ENCODE measurements around the gene EAF1. TPM values are rescaled to one million over a fixed set of nuclear protein-coding genes. Genes with fewer than 3 reads are reported as not detected.
"Not testable (repeated sequence)": the region's sequence is repeated elsewhere in the genome, so short reads cannot be mapped to it uniquely, and the experiment has no call there.

EAF1 gene
- total and polyA plus RNA-seq, 12 donors = 2.3 to 12.4 (median 8.3) TPM

DNA sequence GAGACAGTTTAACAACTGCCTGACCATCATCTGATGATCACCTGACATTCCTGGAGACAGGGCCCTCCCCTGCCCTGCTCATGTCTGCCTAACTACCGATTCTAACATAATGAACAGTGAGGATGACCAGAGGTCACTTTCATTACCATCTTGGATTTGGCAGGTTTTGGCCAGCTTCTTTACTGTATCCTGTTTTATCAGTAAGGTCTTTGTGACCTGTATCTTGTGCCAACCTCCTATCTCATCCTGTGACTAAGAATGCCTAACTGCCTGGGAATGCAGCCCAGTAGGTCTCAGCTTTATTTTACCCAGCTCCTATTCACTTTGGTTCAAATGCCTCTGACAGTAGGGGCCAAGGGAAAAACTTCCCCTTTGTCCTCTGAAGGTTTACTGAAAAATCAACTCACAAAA lies 40.2 kb upstream of the EAF1 start:
- Histone ChIP-seq H3K9me3 (peaks cover 0 to 18% (median 8%) of the 10 kb centered on the region in 11 donors), H3K36me3 (no peaks in the 10 kb centered on the region), H3K27ac (peak overlapping the region in 1 of 10 donors; percentile 28), H3K27me3 (no peaks in the 10 kb centered on the region), H3K4me3 (no peak overlapping the region), H3K4me1 (peaks cover 0 to 30% (median 3%) of the 10 kb centered on the region in 9 donors)
- TF ChIP-seq, protein P1, sequence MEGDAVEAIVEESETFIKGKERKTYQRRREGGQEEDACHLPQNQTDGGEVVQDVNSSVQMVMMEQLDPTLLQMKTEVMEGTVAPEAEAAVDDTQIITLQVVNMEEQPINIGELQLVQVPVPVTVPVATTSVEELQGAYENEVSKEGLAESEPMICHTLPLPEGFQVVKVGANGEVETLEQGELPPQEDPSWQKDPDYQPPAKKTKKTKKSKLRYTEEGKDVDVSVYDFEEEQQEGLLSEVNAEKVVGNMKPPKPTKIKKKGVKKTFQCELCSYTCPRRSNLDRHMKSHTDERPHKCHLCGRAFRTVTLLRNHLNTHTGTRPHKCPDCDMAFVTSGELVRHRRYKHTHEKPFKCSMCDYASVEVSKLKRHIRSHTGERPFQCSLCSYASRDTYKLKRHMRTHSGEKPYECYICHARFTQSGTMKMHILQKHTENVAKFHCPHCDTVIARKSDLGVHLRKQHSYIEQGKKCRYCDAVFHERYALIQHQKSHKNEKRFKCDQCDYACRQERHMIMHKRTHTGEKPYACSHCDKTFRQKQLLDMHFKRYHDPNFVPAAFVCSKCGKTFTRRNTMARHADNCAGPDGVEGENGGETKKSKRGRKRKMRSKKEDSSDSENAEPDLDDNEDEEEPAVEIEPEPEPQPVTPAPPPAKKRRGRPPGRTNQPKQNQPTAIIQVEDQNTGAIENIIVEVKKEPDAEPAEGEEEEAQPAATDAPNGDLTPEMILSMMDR (IDR thresholded peaks at IDR 0.05) = no peak
- ATAC-seq (peak in 7 of 8 donors; percentile 41 to 81 (median 76)), DNase-seq (peak in 1 of 2 donors; percentile 29)
- 29 to 30% methylated on average over 1 of the region's 1 CpG for WGBS, 2 donors
- intact Hi-C loops (cut with DNase I) = loop anchor here in 1 of 10 donors (10.0 kb wide), 1 partner anchor 282 kb away; no protein-coding TSS in a partner anchor

DNA sequence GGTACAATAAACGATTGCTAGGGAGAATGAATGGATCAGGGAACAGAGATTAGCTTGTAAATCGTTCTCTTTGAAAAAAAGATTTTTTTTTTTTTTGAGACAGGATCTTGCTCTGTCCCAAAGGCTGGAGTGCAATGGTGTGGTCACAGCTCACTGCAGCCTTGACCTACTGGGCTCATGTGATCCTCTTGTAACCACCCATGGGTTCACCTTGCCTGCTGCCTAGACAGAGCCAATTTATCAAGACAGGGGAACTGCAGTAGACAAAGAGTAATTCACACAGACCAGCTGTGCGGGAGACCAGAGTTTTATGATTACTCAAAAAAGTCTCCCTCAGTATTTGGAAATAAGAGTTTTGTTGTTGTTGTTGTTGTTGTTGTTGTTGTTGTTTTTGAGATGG lies 39.7 kb upstream of the EAF1 start:
- 69 to 72% methylated on average over 3 of the region's 3 CpGs for WGBS, 2 donors

DNA sequence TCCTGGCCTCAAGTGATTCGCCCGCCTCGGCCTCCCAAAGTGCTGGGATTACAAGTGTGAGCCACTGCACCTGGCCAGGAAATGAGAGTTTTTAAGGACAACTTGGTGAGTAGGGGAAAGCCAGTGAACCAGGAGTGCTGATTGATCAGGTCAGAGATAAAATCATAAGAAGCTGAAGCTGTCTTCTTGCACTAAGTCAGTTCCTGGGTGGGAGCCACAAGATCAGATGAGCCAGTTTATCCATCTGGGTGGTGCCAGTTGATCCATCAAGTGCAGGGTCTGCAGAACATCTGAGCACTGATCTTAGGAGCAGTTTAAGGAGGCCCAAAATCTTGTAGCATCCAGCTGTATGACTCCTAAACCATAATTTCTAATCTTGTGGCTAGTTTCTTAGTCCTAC lies 39.1 kb upstream of the EAF1 start:
- intact Hi-C loops (cut with DNase I) = loop anchor here in 1 of 10 donors (10.0 kb wide), 1 partner anchor 284 kb away; no protein-coding TSS in a partner anchor
- not testable (repeated sequence) for H3K36me3 ChIP-seq, H3K27ac ChIP-seq, DNase-seq, ATAC-seq, H3K27me3 ChIP-seq, H3K4me3 ChIP-seq
- 95 to 97% methylated on average over 3 of the region's 3 CpGs for WGBS, 2 donors
- peaks cover 0 to 20% (median 8%) of the 10 kb centered on the region in 11 donors for H3K9me3 ChIP-seq
- peaks cover 0 to 30% (median 3%) of the 10 kb centered on the region in 9 donors for H3K4me1 ChIP-seq

More for the DNA sequence above, 39.7 kb upstream of the EAF1 start:
- intact Hi-C loops (cut with DNase I) = loop anchor here in 1 of 10 donors (10.0 kb wide), 1 partner anchor 283 kb away; no protein-coding TSS in a partner anchor
- Histone ChIP-seq H3K36me3 (no peaks in the 10 kb centered on the region), H3K9me3 (peaks cover 0 to 18% (median 8%) of the 10 kb centered on the region in 11 donors), H3K4me1 (peaks cover 0 to 30% (median 3%) of the 10 kb centered on the region in 9 donors), H3K27me3 (no peaks in the 10 kb centered on the region), H3K4me3 (no peak overlapping the region), H3K27ac (peak overlapping the region in 1 of 10 donors; percentile 28)
- ATAC-seq = peak in 4 of 8 donors; percentile 39 to 62 (median 56)
- TF ChIP-seq, protein P1 (IDR thresholded peaks at IDR 0.05) = no peak
- no peak for DNase-seq

DNA sequence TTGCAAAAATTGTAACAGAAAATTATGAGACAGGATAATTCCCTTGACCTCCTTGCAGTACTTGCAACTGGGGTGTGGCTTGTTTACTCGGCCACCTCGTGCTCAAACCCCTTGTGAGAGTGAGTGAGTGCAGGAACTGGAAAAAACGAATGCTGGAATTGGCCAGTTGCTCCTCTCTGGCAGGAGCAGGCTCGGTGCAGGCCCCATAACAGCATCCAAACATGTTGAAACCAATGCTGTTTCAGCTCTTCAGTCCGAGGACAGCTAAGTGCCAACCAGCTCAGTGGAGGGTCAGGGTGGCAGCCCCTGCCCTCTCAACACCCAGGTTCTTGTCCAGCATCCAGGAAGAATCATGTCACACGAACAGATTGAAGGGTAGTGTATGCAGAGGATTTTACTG lies 36.9 kb upstream of the EAF1 start:
- TF ChIP-seq, protein P1 (IDR thresholded peaks at IDR 0.05) = no peak
- Histone ChIP-seq H3K4me3 (no peak overlapping the region), H3K4me1 (peaks cover 0 to 19% (median 3%) of the 10 kb centered on the region in 9 donors), H3K27ac (no peak overlapping the region), H3K36me3 (no peaks in the 10 kb centered on the region), H3K9me3 (peaks cover 0 to 18% (median 8%) of the 10 kb centered on the region in 11 donors), H3K27me3 (no peaks in the 10 kb centered on the region)
- ATAC-seq (peak in 2 of 8 donors; percentile 14 to 70), DNase-seq (no peak)
- 35 to 56% methylated on average over 6 of the region's 6 CpGs for WGBS, 2 donors
- intact Hi-C loops (cut with DNase I) = no loop called here

- no peak for ATAC-seq
- 63 to 74% methylated on average over 5 of the region's 5 CpGs for WGBS, 2 donors
- H3K27me3 ChIP-seq = no peaks in the 10 kb centered on the region
- no peak overlapping the region for H3K27ac ChIP-seq
- H3K4me1 ChIP-seq = peaks cover 0 to 16% (median 3%) of the 10 kb centered on the region in 9 donors
- H3K4me3 ChIP-seq = no peak overlapping the region
- H3K36me3 ChIP-seq = no peaks in the 10 kb centered on the region
- intact Hi-C loops (cut with DNase I) = no loop called here
- no peak for DNase-seq
- H3K9me3 ChIP-seq = peaks cover 0 to 12% (median 2%) of the 10 kb centered on the region in 11 donors
- TF ChIP-seq, protein P1 (IDR thresholded peaks at IDR 0.05) = no peak
Measured at GRCh38 chr3:15391007-15391406, 36.4 kb upstream of the EAF1 start.

DNA sequence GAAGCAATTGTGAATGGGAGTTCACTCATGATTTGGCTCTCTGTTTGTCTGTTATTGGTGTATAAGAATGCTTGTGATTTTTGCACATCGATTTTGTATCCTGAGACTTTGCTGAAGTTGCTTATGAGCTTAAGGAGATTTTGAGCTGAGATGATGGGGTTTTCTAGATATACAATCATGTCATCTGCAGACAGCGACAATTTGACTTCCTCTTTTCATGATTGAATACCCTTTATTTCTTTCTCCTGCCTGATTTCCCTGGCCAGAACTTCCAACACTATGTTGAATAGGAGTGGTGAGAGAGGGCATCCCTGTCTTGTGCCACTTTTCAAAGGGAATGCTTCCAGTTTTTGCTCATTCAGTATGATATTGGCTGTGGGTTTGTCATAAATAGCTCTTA lies 34.1 kb upstream of the EAF1 start:
- H3K4me1 ChIP-seq; H3K4me3 ChIP-seq; H3K27me3 ChIP-seq; H3K36me3 ChIP-seq; intact Hi-C loops (cut with DNase I); H3K27ac ChIP-seq; ATAC-seq; DNase-seq: not testable (repeated sequence)
- WGBS, 2 donors = 85 to 98% methylated on average over 2 of the region's 2 CpGs
- H3K9me3 ChIP-seq = peaks cover 0 to 11% (median 0%) of the 10 kb centered on the region in 11 donors
